Vagina (tissue), 2 donors: ENCODE data around the gene NKAIN2. TPM values are rescaled to one million over a fixed set of nuclear protein-coding genes. Genes with fewer than 3 reads are reported as not detected.

Experiments used
- DNase-seq, 2 donors: peaks; one replicate each; pipeline ENCODE4 v3.0.0-alpha.2; 2017; ENCODE audit errors: extremely low spot score in 2 of 2
- H3K27ac ChIP-seq: fragments of 200-600 bp; sonication (generic); one replicate; pipeline ENCODE4 v1.5.1; 2019
- H3K27me3 ChIP-seq: fragments of 200-600 bp; sonication (generic); one replicate; pipeline ENCODE4 v1.5.1; 2019
- H3K36me3 ChIP-seq, 2 donors: fragments of 200-600 bp; sonication (generic); one replicate each; pipeline ENCODE4 v1.5.1; 2017 to 2019
- H3K4me1 ChIP-seq: fragments of 200-600 bp; sonication (generic); one replicate; pipeline ENCODE4 v1.5.1; 2019
- H3K4me3 ChIP-seq, 2 donors: fragments of 200-600 bp; sonication (generic); 1 replicate in 1 of 2; 2 replicates in 1 of 2; pipeline ENCODE4 v1.5.1; 2016 to 2019
- H3K9me3 ChIP-seq: fragments of 200-600 bp; sonication (generic); one replicate; pipeline ENCODE4 v1.5.1; 2019
- CTCF ChIP-seq, 3 experiments: fragments of 450-650 bp in 2 of 3; fragments of 200-600 bp in 1 of 3; sonication (generic) in 1 of 3; IDR thresholded peaks; one replicate each; pipeline ENCODE4 v1.5.1; 2017 to 2019; ENCODE audit warnings: antibody characterized with exemption in 3 of 3, mild to moderate bottlenecking in 2 of 3, moderate library complexity in 2 of 3
- POLR2A ChIP-seq, 2 donors: fragments of 450-650 bp; IDR thresholded peaks; one replicate each; pipeline ENCODE4 v1.6.1; 2017; ENCODE audit warnings: antibody characterized with exemption in 2 of 2, mild to moderate bottlenecking in 2 of 2, moderate library complexity in 2 of 2
- POLR2AphosphoS5 ChIP-seq, 2 donors: sonication (generic); formaldehyde crosslinking; IDR thresholded peaks; one replicate each; pipeline ENCODE4 v1.9.0; 2017; ENCODE audit warnings: antibody characterized with exemption in 2 of 2, mild to moderate bottlenecking in 2 of 2, low read depth in 1 of 2; ENCODE audit not compliant: insufficient read depth in 1 of 2
- intact Hi-C: fragments of 100-400 bp; cut with DNase I; formaldehyde crosslinking; loops from one replicate; pipeline ENCODE4 v1.15.1; 2023
- total RNA-seq: library from RNA; depleted of rRNA; stranded (reverse); fragments of >200 nt; gene quantifications from one replicate; pipeline ENCODE4 v1.2.3, GENCODE V29; 2016

The NKAIN2 gene
- total RNA-seq, 1 donor from 2014 or later = not detected

DNA sequence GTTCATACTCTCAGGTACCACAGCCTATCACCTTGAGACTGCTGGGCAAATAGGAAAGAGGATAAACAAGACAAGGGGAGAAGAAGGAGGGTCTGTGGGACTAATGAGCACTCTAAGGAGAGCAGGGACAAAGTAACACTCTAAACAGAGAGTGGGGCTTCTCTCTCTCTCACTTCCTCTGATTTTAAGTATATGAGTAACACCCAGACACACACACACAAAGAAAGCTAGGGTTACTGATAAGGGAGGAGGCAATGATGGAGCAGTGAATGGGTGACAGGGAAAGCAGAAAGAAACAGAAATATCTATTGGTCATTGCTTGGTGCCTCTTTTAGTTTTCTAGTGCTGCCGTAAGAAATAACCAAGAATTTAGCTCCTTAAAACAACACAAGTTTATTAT lies 1062.4 kb downstream of the NKAIN2 start:
- TF ChIP-seq POLR2AphosphoS5 (IDR thresholded peaks at IDR 0.05; ENCODE audit: insufficient read depth in 1 of 2, low read depth in 1 of 2) (no peak), POLR2A (IDR thresholded peaks at IDR 0.05) (no peak), CTCF (IDR thresholded peaks at IDR 0.05) (no peak)
- Histone ChIP-seq H3K9me3 (no peaks in the 10 kb centered on the region), H3K4me3 (no peak overlapping the region), H3K36me3 (no peaks in the 10 kb centered on the region), H3K27ac (no peak overlapping the region), H3K4me1 (no peaks in the 10 kb centered on the region), H3K27me3 (no peaks in the 10 kb centered on the region)
- intact Hi-C loops = loop anchor here (5.0 kb wide), 1 partner anchor 256 kb away; no protein-coding TSS in a partner anchor
- no peak for DNase-seq

GRCh38 chr6:124867121-124867520 lies 1063.5 kb downstream of the NKAIN2 start:
- no peaks in the 10 kb centered on the region for H3K4me1 ChIP-seq
- DNase-seq = no peak
- intact Hi-C loops = loop anchor here (5.0 kb wide), 1 partner anchor 255 kb away; no protein-coding TSS in a partner anchor
- no peaks in the 10 kb centered on the region for H3K36me3 ChIP-seq
- TF ChIP-seq POLR2A (IDR thresholded peaks at IDR 0.05) = no peak
- no peak overlapping the region for H3K27ac ChIP-seq
- no peaks in the 10 kb centered on the region for H3K9me3 ChIP-seq
- no peaks in the 10 kb centered on the region for H3K27me3 ChIP-seq
- no peak overlapping the region for H3K4me3 ChIP-seq

GRCh38 chr6:124868481-124868880 lies 1064.8 kb downstream of the NKAIN2 start:
- Histone ChIP-seq H3K9me3 (no peaks in the 10 kb centered on the region), H3K27me3 (no peaks in the 10 kb centered on the region), H3K36me3 (no peaks in the 10 kb centered on the region), H3K4me3 (no peak overlapping the region), H3K4me1 (no peaks in the 10 kb centered on the region), H3K27ac (no peak overlapping the region)
- no peak for TF ChIP-seq POLR2A (IDR thresholded peaks at IDR 0.05)
- TF ChIP-seq CTCF (IDR thresholded peaks at IDR 0.05) = no peak
- no peak for TF ChIP-seq POLR2AphosphoS5 (IDR thresholded peaks at IDR 0.05; ENCODE audit: insufficient read depth in 1 of 2, low read depth in 1 of 2)
- DNase-seq = no peak
- intact Hi-C loops = loop anchor here (5.0 kb wide), 1 partner anchor 254 kb away; no protein-coding TSS in a partner anchor

DNA sequence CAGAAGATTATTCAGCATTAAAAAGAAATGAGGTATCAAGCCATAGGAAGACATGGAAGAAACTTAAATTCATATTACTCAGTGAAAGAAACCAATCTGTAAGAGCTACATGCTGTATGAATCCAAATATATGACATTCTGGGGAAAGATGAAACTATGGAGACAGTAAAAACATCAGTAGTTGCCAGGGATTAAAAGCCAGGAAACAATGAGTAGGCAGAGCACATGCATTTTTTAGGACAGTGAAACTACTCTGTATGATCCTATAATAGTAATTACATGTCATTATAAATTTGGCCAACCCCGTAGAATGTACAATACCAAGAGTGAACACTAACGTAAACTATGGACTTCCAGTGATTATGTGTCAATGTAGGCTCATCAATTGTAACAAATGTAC lies 1065.8 kb downstream of the NKAIN2 start:
- Histone ChIP-seq H3K36me3 (no peaks in the 10 kb centered on the region), H3K27me3 (no peaks in the 10 kb centered on the region), H3K4me1 (no peaks in the 10 kb centered on the region), H3K4me3 (no peak overlapping the region), H3K9me3 (no peaks in the 10 kb centered on the region), H3K27ac (no peak overlapping the region)
- intact Hi-C loops = loop anchor here (5.0 kb wide), 1 partner anchor 253 kb away; no protein-coding TSS in a partner anchor
- no peak for DNase-seq
- TF ChIP-seq POLR2A (IDR thresholded peaks at IDR 0.05) = no peak
- no peak for TF ChIP-seq POLR2AphosphoS5 (IDR thresholded peaks at IDR 0.05; ENCODE audit: insufficient read depth in 1 of 2, low read depth in 1 of 2)
- TF ChIP-seq CTCF (IDR thresholded peaks at IDR 0.05) = no peak

GRCh38 chr6:124870611-124871459 lies 1067.2 kb downstream of the NKAIN2 start:
- no peak for TF ChIP-seq POLR2AphosphoS5 (IDR thresholded peaks at IDR 0.05; ENCODE audit: insufficient read depth in 1 of 2, low read depth in 1 of 2)
- TF ChIP-seq POLR2A (IDR thresholded peaks at IDR 0.05) = no peak
- peak; percentile 33 to 60 (median 58) for TF ChIP-seq CTCF (IDR thresholded peaks at IDR 0.05)
- Histone ChIP-seq H3K4me3 (no peak overlapping the region), H3K4me1 (no peaks in the 10 kb centered on the region), H3K36me3 (no peaks in the 10 kb centered on the region), H3K27me3 (no peaks in the 10 kb centered on the region), H3K27ac (no peak overlapping the region), H3K9me3 (no peaks in the 10 kb centered on the region)
- intact Hi-C loops = no loop called here
- no peak for DNase-seq
